ENCODE measurements around the gene IRX4. TPM values are rescaled to one million over a fixed set of nuclear protein-coding genes. Genes with fewer than 3 reads are reported as not detected.

Gene IRX4
- total RNA-seq, 4 donors from 2014 or later = not detected

GRCh38 chr5:1892685-1893445 is 10.1 kb upstream of the IRX4 start:
- Histone ChIP-seq H3K9me3 (no peaks in the 10 kb centered on the region), H3K36me3 (no peaks in the 10 kb centered on the region), H3K4me3 (no peak overlapping the region), H3K4me1 (no peaks in the 10 kb centered on the region), H3K27me3 (no peaks in the 10 kb centered on the region), H3K27ac (no peak overlapping the region)
- no peak for TF ChIP-seq POLR2A (IDR thresholded peaks at IDR 0.05)
- TF ChIP-seq, protein P1, sequence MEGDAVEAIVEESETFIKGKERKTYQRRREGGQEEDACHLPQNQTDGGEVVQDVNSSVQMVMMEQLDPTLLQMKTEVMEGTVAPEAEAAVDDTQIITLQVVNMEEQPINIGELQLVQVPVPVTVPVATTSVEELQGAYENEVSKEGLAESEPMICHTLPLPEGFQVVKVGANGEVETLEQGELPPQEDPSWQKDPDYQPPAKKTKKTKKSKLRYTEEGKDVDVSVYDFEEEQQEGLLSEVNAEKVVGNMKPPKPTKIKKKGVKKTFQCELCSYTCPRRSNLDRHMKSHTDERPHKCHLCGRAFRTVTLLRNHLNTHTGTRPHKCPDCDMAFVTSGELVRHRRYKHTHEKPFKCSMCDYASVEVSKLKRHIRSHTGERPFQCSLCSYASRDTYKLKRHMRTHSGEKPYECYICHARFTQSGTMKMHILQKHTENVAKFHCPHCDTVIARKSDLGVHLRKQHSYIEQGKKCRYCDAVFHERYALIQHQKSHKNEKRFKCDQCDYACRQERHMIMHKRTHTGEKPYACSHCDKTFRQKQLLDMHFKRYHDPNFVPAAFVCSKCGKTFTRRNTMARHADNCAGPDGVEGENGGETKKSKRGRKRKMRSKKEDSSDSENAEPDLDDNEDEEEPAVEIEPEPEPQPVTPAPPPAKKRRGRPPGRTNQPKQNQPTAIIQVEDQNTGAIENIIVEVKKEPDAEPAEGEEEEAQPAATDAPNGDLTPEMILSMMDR (IDR thresholded peaks at IDR 0.05) = no peak
- DNase-seq = no peak

GRCh38 chr5:1892211-1892610 is 9.5 kb upstream of the IRX4 start:
- H3K4me3 ChIP-seq = no peak overlapping the region
- TF ChIP-seq POLR2A (IDR thresholded peaks at IDR 0.05) = no peak
- TF ChIP-seq, protein P1 (IDR thresholded peaks at IDR 0.05) = no peak
- no peaks in the 10 kb centered on the region for H3K9me3 ChIP-seq
- H3K27ac ChIP-seq = no peak overlapping the region
- H3K27me3 ChIP-seq = peaks cover 0 to 5% of the 10 kb centered on the region in 2 donors
- peaks cover 0 to under 1% (median 0%) of the 10 kb centered on the region in 4 donors for H3K4me1 ChIP-seq
- no peak for DNase-seq
- H3K36me3 ChIP-seq = no peaks in the 10 kb centered on the region

DNA sequence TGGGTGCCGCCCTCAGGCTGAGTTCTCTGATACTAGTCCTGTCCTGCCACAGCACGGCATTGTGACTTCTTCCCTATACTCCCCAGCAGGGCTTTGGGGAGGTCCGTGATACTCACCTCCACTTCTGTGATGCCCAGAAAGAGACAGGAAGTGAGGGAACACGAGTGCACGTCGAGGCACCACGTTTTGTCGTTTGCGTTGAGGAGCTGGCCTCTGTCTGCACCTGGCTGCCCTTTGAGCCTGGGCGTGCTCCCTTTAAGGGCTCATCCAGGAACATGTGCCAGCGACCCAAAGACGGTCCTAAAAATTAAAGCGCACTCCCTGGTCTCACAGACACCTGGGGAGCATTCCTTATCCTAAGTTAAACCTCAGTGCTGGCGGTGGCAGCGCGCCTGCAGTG is 8.7 kb upstream of the IRX4 start:
- H3K4me3 ChIP-seq = no peak overlapping the region
- H3K27me3 ChIP-seq = peaks cover 0 to 11% of the 10 kb centered on the region in 2 donors
- TF ChIP-seq, protein P1 (IDR thresholded peaks at IDR 0.05) = no peak
- no peak for TF ChIP-seq POLR2A (IDR thresholded peaks at IDR 0.05)
- peaks cover 0 to 4% (median 0%) of the 10 kb centered on the region in 4 donors for H3K4me1 ChIP-seq
- no peak for DNase-seq
- no peaks in the 10 kb centered on the region for H3K9me3 ChIP-seq
- no peak overlapping the region for H3K27ac ChIP-seq
- H3K36me3 ChIP-seq = no peaks in the 10 kb centered on the region

DNA sequence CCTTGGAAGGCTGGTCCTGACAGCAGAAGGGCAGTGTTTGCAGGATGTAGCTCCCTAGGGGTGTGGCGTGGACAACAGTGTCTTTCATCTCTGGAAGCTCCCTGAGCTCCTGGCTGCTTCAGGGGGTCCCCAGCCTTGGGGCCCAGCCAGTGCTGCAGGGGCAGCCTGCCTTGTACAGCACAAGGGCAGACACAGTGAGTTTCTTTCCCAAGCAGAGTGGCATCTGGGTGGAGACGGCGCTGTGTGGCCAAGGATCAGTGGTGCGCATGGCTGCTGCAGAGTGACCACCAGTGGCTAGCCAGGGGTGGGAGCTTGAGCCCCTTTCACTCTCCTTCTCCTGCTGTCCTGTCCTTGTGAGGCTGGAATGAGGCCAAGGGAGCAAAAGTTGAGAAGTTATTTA is 7.6 kb upstream of the IRX4 start:
- Histone ChIP-seq H3K27ac (no peak overlapping the region), H3K36me3 (no peaks in the 10 kb centered on the region), H3K4me3 (no peak overlapping the region), H3K27me3 (peaks cover 0 to 18% of the 10 kb centered on the region in 2 donors), H3K4me1 (peaks cover 0 to 4% (median 0%) of the 10 kb centered on the region in 4 donors), H3K9me3 (no peaks in the 10 kb centered on the region)
- DNase-seq = no peak
- TF ChIP-seq POLR2A (IDR thresholded peaks at IDR 0.05) = no peak
- TF ChIP-seq, protein P1 (IDR thresholded peaks at IDR 0.05) = no peak

GRCh38 chr5:1889321-1890065 is 6.8 kb upstream of the IRX4 start:
- TF ChIP-seq POLR2A (IDR thresholded peaks at IDR 0.05) = no peak
- TF ChIP-seq, protein P1 (IDR thresholded peaks at IDR 0.05) = no peak
- Histone ChIP-seq H3K27ac (no peak overlapping the region), H3K27me3 (peaks cover 0 to 26% of the 10 kb centered on the region in 2 donors), H3K9me3 (no peaks in the 10 kb centered on the region), H3K36me3 (no peaks in the 10 kb centered on the region), H3K4me3 (no peak overlapping the region), H3K4me1 (peaks cover 0 to 4% (median under 1%) of the 10 kb centered on the region in 4 donors)
- DNase-seq = no peak
